B cell (primary cell): ENCODE results near the gene WDR76. TPM values are rescaled to one million over a fixed set of nuclear protein-coding genes. Genes with fewer than 3 reads are reported as not detected.
A peak's percentile ranks its signal among the peaks of the same experiment; 100 is the strongest.

Source experiments
- ATAC-seq: fragments of 200-7000 bp; cut with Tn5 transposase; one replicate; pipeline ENCODE4 v1.10.0; 2021; ENCODE audit warnings: low read depth, mild to moderate bottlenecking, moderate number of reproducible peaks, moderate library complexity
- CTCF ChIA-PET: fragments of 350-600 bp; sonication (Branson Sonifier 250); formaldehyde crosslinking; loops from one replicate; lab custom pipeline; 2021; ENCODE audit warnings: antibody characterized with exemption, inconsistent platforms; lab: Charles Lee
- POLR2A ChIA-PET: fragments of 350-600 bp; sonication (Branson Sonifier 250); formaldehyde crosslinking; loops from one replicate; lab custom pipeline; 2021; ENCODE audit warnings: antibody characterized with exemption; lab: Charles Lee
- DNase-seq: peaks from one replicate; pipeline ENCODE4 v3.0.0; 2013
- H2AFZ ChIP-seq: 2 replicates; pipeline ENCODE4 v1.6.1; 2012; ENCODE audit warnings: mild to moderate bottlenecking, low read depth, low read length; ENCODE audit not compliant: insufficient read depth, poor library complexity, severe bottlenecking
- H3K27ac ChIP-seq, 2 donors: 1 replicate in 1 of 2; 2 replicates in 1 of 2; pipeline ENCODE4 v1.5.1; 2012 to 2013; ENCODE audit warnings: low read length in 2 of 2, mild to moderate bottlenecking in 2 of 2, moderate library complexity in 1 of 2
- H3K27me3 ChIP-seq, 4 experiments: fragments of 200-600 bp in 1 of 4; sonication (generic) in 1 of 4; replicated peaks in 1 of 4; 1 replicate in 2 of 4; 2 replicates in 2 of 4; pipeline versions ENCODE4 v1.6.1 to v1.7.0; 2013 to 2016; ENCODE audit warnings: low read length in 3 of 4, mild to moderate bottlenecking in 2 of 4, mixed read lengths in 1 of 4, moderate library complexity in 1 of 4; ENCODE audit not compliant: insufficient read depth in 4 of 4, control insufficient read depth in 3 of 4; ENCODE audit errors: control extremely low read depth in 1 of 4
- H3K36me3 ChIP-seq, 2 experiments: replicated peaks in 1 of 2; 1 replicate in 1 of 2; 2 replicates in 1 of 2; pipeline versions ENCODE4 v1.6.1 to v1.7.1; 2013; ENCODE audit warnings: low read length in 1 of 2; ENCODE audit not compliant: insufficient read depth in 2 of 2, control insufficient read depth in 1 of 2; ENCODE audit errors: control extremely low read depth in 1 of 2, extremely low read depth in 1 of 2
- H3K4me1 ChIP-seq, 2 donors: fragments of 200-600 bp in 1 of 2; sonication (generic) in 1 of 2; 1 replicate in 1 of 2; 2 replicates in 1 of 2; pipeline versions ENCODE4 v1.5.1 to v1.6.1; 2013 to 2017; ENCODE audit warnings: low read length in 2 of 2; ENCODE audit not compliant: control insufficient read depth in 2 of 2, insufficient read depth in 2 of 2
- H3K4me2 ChIP-seq: replicated peaks from 2 replicates; pipeline ENCODE3; 2012; ENCODE audit warnings: mild to moderate bottlenecking, low read depth, low read length; ENCODE audit not compliant: poor library complexity, severe bottlenecking
- H3K4me3 ChIP-seq, 5 experiments: fragments of 200-600 bp in 1 of 5; sonication (generic) in 1 of 5; 1 replicate in 3 of 5; 2 replicates in 2 of 5; pipeline versions ENCODE4 v1.5.1 to v1.7.0; 2011 to 2016; ENCODE audit warnings: low read length in 4 of 5, mild to moderate bottlenecking in 4 of 5, low read depth in 2 of 5, control low read depth in 1 of 5, moderate library complexity in 1 of 5; ENCODE audit not compliant: insufficient read depth in 1 of 5; ENCODE audit errors: control extremely low read depth in 1 of 5, extremely low read depth in 1 of 5
- H3K79me2 ChIP-seq: fragments of 200-600 bp; sonication (generic); one replicate; pipeline ENCODE4 v1.6.0; 2016; ENCODE audit warnings: low read length; ENCODE audit not compliant: control insufficient read depth, insufficient read depth
- H3K9ac ChIP-seq: fragments of 200-600 bp; sonication (generic); 2 replicates; pipeline ENCODE4 v1.6.1; 2017; ENCODE audit warnings: mild to moderate bottlenecking, low read length, moderate library complexity
- H3K9me3 ChIP-seq, 3 donors: one replicate each; pipeline versions ENCODE4 v1.6.1 to v1.7.1; 2013; ENCODE audit warnings: low read length in 2 of 3; ENCODE audit not compliant: control insufficient read depth in 2 of 3, insufficient read depth in 1 of 3; ENCODE audit errors: control extremely low read depth in 1 of 3
- H4K20me1 ChIP-seq: 2 replicates; pipeline ENCODE4 v1.6.0; 2012; ENCODE audit warnings: mild to moderate bottlenecking, low read length; ENCODE audit not compliant: insufficient read depth, control insufficient read depth, poor library complexity, severe bottlenecking
- H3K27ac Mint-ChIP-seq: one replicate; pipeline ENCODE4 v1.8.0; 2021; ENCODE audit warnings: mixed read lengths
- H3K27me3 Mint-ChIP-seq: one replicate; pipeline ENCODE4 v1.8.0; 2021; ENCODE audit warnings: mixed read lengths
- H3K4me1 Mint-ChIP-seq: one replicate; pipeline ENCODE4 v1.8.0; 2021; ENCODE audit warnings: mixed read lengths
- H3K4me3 Mint-ChIP-seq: one replicate; pipeline ENCODE4 v1.8.0; 2021; ENCODE audit warnings: mixed read lengths
- H3K9me3 Mint-ChIP-seq: one replicate; pipeline ENCODE4 v1.8.0; 2022; ENCODE audit warnings: mixed read lengths; ENCODE audit not compliant: insufficient read depth
- EZH2 ChIP-seq: IDR thresholded peaks from 2 replicates; pipeline ENCODE4 v1.6.1; 2012; ENCODE audit warnings: borderline replicate concordance, low read depth, mild to moderate bottlenecking, moderate library complexity, low read length; ENCODE audit not compliant: insufficient read depth, poor library complexity, severe bottlenecking
- WGBS: methylation state at CpG from one replicate; pipeline ENCODE4 v1.1.5; 2013; ENCODE audit warnings: missing lambda C conversion rate; ENCODE audit not compliant: insufficient coverage; 5-methylcytosine and 5-hydroxymethylcytosine counted together
- intact Hi-C: fragments of 100-400 bp; cut with micrococcal nuclease; formaldehyde crosslinking; loops from one replicate; pipeline ENCODE4 v1.10.0; 2022
- polyA plus RNA-seq: library from polyadenylated mRNA; depleted of rRNA; stranded (reverse); fragments of >200 nt; gene quantifications from 2 replicates; pipeline ENCODE4 v1.2.3, GENCODE V29; 2012
- total RNA-seq, 2 donors: library from RNA; stranded (reverse); fragments of 120-200 nt in 1 of 2; gene quantifications; 1 replicate in 1 of 2; 2 replicates in 1 of 2; pipeline versions ENCODE4 v1.2.3 to v1.2.4, GENCODE V29; 2013 to 2022
- TF ChIP-seq, protein P1 (sequence below): fragments of 200-600 bp; IDR thresholded peaks from one replicate; pipeline ENCODE4 v1.8.0; 2022; ENCODE audit warnings: antibody characterized with exemption, mild to moderate bottlenecking

Gene WDR76
- total and polyA plus RNA-seq, 2 donors (not counting 1 experiment from before 2014, with no cell fraction given) = 1.9 to 12.7 TPM

DNA sequence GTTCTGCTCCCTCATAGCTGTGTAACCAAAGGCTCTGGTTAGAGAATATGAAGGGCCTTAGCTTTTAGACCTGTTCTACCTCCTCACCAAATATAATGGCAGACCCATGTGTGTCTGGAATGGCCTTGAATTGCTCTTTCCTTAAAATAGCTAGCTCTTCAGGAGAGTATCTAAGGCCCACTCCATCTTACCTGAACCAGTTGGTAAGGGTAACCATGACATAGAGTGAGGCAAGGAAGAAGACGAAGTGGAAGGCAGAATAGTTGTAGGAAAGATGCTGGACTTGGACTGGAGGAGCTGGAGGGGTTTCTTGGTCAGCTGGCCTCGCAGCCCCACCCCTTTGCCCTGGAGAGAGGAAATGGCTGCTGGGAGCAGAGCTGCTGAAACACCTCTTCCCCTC lies 31.6 kb upstream of the WDR76 start:
- DNase-seq (no peak), ATAC-seq (no peak)
- Mint-ChIP-seq H3K4me1 (peaks cover 71% of the 10 kb centered on the region), H3K27me3 (no peaks in the 10 kb centered on the region), H3K27ac (no peak overlapping the region), H3K4me3 (no peak overlapping the region), H3K9me3 (no peaks in the 10 kb centered on the region)
- H3K27ac ChIP-seq = no peak overlapping the region
- H3K4me2 ChIP-seq = no peak overlapping the region
- peaks cover 34% of the 10 kb centered on the region for H3K79me2 ChIP-seq
- intact Hi-C loops = no loop called here
- no peak overlapping the region for H3K4me3 ChIP-seq
- H3K27me3 ChIP-seq = no peaks in the 10 kb centered on the region
- peaks cover 0 to 12% (median 0%) of the 10 kb centered on the region in 3 donors for H3K9me3 ChIP-seq
- H4K20me1 ChIP-seq = peaks cover 36% of the 10 kb centered on the region
- ChIA-PET POLR2A (no interaction called here), CTCF (interaction anchor here (1.0 to 3.2 kb wide), 2 partner anchors 18 to 25 kb away, joined by 4 to 13 read pairs; partner anchors contain the start of gene ELL3)
- H3K9ac ChIP-seq = no peak overlapping the region
- no peak overlapping the region for H2AFZ ChIP-seq
- H3K36me3 ChIP-seq = peaks cover 0 to 55% of the 10 kb centered on the region in 2 experiments
- no CpG with 5 or more reads among the region's 2 CpGs for WGBS
- TF ChIP-seq, protein P1, sequence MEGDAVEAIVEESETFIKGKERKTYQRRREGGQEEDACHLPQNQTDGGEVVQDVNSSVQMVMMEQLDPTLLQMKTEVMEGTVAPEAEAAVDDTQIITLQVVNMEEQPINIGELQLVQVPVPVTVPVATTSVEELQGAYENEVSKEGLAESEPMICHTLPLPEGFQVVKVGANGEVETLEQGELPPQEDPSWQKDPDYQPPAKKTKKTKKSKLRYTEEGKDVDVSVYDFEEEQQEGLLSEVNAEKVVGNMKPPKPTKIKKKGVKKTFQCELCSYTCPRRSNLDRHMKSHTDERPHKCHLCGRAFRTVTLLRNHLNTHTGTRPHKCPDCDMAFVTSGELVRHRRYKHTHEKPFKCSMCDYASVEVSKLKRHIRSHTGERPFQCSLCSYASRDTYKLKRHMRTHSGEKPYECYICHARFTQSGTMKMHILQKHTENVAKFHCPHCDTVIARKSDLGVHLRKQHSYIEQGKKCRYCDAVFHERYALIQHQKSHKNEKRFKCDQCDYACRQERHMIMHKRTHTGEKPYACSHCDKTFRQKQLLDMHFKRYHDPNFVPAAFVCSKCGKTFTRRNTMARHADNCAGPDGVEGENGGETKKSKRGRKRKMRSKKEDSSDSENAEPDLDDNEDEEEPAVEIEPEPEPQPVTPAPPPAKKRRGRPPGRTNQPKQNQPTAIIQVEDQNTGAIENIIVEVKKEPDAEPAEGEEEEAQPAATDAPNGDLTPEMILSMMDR = no peak
- no peak for TF ChIP-seq EZH2
- peaks cover 23 to 59% of the 10 kb centered on the region in 2 donors for H3K4me1 ChIP-seq

DNA sequence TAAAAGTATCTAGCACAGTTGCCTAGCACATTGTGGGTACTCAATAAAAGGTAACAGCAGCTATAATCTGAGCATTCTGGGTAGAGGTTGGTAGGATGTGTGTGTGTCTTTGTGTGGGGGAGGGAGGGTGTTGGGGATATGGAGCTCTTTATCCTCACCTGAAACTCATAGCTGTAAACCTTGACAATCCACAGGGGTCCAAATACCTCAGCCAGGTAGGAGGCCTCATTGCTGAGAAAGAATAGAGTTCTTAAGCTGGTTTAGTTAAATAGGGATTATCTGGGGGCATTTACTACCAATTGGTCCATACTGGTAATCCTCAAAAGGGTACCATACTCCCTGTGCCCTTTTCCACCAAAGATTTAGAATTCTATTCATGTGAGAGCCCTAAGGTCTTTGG lies 30.8 kb upstream of the WDR76 start:
- intact Hi-C loops = no loop called here
- H3K4me3 ChIP-seq = no peak overlapping the region
- peaks cover 0 to 55% of the 10 kb centered on the region in 2 experiments for H3K36me3 ChIP-seq
- H3K27ac ChIP-seq = no peak overlapping the region
- H3K27ac Mint-ChIP-seq = peak overlapping the region; percentile 26
- H3K4me2 ChIP-seq = no peak overlapping the region
- H3K9ac ChIP-seq = no peak overlapping the region
- no peak for TF ChIP-seq EZH2
- TF ChIP-seq, protein P1 = no peak
- peaks cover 42% of the 10 kb centered on the region for H3K79me2 ChIP-seq
- H3K4me1 Mint-ChIP-seq = peaks cover 74% of the 10 kb centered on the region
- ChIA-PET CTCF (interaction anchor here (1.0 to 3.2 kb wide), 2 partner anchors 19 to 25 kb away, joined by 4 to 13 read pairs; partner anchors contain the start of gene ELL3), POLR2A (no interaction called here)
- no peak overlapping the region for H3K4me3 Mint-ChIP-seq
- no peak for ATAC-seq
- H3K4me1 ChIP-seq = peaks cover 21 to 56% of the 10 kb centered on the region in 2 donors
- no peaks in the 10 kb centered on the region for H3K9me3 Mint-ChIP-seq
- peaks cover 0 to 12% (median 0%) of the 10 kb centered on the region in 3 donors for H3K9me3 ChIP-seq
- H3K27me3 Mint-ChIP-seq = no peaks in the 10 kb centered on the region
- H3K27me3 ChIP-seq = no peaks in the 10 kb centered on the region
- H4K20me1 ChIP-seq = peaks cover 36% of the 10 kb centered on the region
- no peak for DNase-seq
- no peak overlapping the region for H2AFZ ChIP-seq
